GM06990 (cell line): ENCODE measurements around the gene ERICH6.

Experiments
- DNase-seq: peaks from one replicate; pipeline ENCODE4 v3.0.0-alpha.2; 2011; ENCODE audit not compliant: insufficient read length; ENCODE audit errors: extremely low read depth
- H3K27me3 ChIP-seq: replicated peaks from 2 replicates; pipeline ENCODE4 v1.6.0; 2011; ENCODE audit warnings: low read length; ENCODE audit not compliant: control insufficient read depth, insufficient read depth
- H3K36me3 ChIP-seq: 2 replicates; pipeline ENCODE4 v1.5.1; 2011; ENCODE audit warnings: low read length; ENCODE audit not compliant: control insufficient read depth, insufficient read depth
- H3K4me3 ChIP-seq: replicated peaks from 2 replicates; pipeline ENCODE4 v1.5.1; 2011; ENCODE audit warnings: low read depth, mild to moderate bottlenecking, control low read depth, low read length
- CTCF ChIP-seq: IDR thresholded peaks from 2 replicates; pipeline ENCODE4 v1.5.1; 2011; ENCODE audit warnings: low read length, control low read depth, mild to moderate bottlenecking, inconsistent platforms; ENCODE audit not compliant: insufficient read depth, poor library complexity, severe bottlenecking

Gene ERICH6

GRCh38 chr3:150746791-150747590 lies 43.3 kb upstream of the ERICH6 start:
- DNase-seq = no peak
- TF ChIP-seq CTCF = no peak
- Histone ChIP-seq H3K4me3 (no peak overlapping the region), H3K27me3 (no peaks in the 10 kb centered on the region), H3K36me3 (peaks cover 4% of the 10 kb centered on the region)

- H3K36me3 ChIP-seq = peaks cover 5% of the 10 kb centered on the region
- no peaks in the 10 kb centered on the region for H3K27me3 ChIP-seq
- no peak overlapping the region for H3K4me3 ChIP-seq
- TF ChIP-seq CTCF = no peak
- DNase-seq = no peak
These were observed 42.1 kb upstream of the ERICH6 start for GRCh38 chr3:150745832-150746231.

- TF ChIP-seq CTCF = no peak
- Histone ChIP-seq H3K27me3 (no peaks in the 10 kb centered on the region), H3K4me3 (no peak overlapping the region), H3K36me3 (peaks cover 4% of the 10 kb centered on the region)
- no peak for DNase-seq
These were observed 41.1 kb upstream of the ERICH6 start for GRCh38 chr3:150744919-150745211.

GRCh38 chr3:150744041-150744918 lies 40.6 kb upstream of the ERICH6 start:
- Histone ChIP-seq H3K4me3 (no peak overlapping the region), H3K27me3 (no peaks in the 10 kb centered on the region), H3K36me3 (peaks cover 4% of the 10 kb centered on the region)
- no peak for DNase-seq
- no peak for TF ChIP-seq CTCF

- peaks cover 4% of the 10 kb centered on the region for H3K36me3 ChIP-seq
- no peak overlapping the region for H3K4me3 ChIP-seq
- DNase-seq = no peak
- H3K27me3 ChIP-seq = no peaks in the 10 kb centered on the region
- TF ChIP-seq CTCF = no peak
These were observed 39.8 kb upstream of the ERICH6 start for GRCh38 chr3:150743508-150743907.
